CD14-positive monocyte (primary cell): ENCODE results near the gene FAM221A. TPM values are rescaled to one million over a fixed set of nuclear protein-coding genes. Genes with fewer than 3 reads are reported as not detected.
A peak's percentile ranks its signal among the peaks of the same experiment; 100 is the strongest.

Experiments used
- DNase-seq, 3 donors: peaks; one replicate each; pipeline ENCODE4 v3.0.0-alpha.2; 2011 to 2022
- H2AFZ ChIP-seq: 2 replicates; pipeline ENCODE4 v1.6.0; 2012; ENCODE audit warnings: mild to moderate bottlenecking, low read depth, low read length, inconsistent platforms; ENCODE audit not compliant: insufficient read depth, poor library complexity, severe bottlenecking
- H3K27ac ChIP-seq, 2 donors: 1 replicate in 1 of 2; 2 replicates in 1 of 2; pipeline ENCODE4 v1.5.1; 2012 to 2013; ENCODE audit warnings: low read length in 2 of 2, control low read depth in 1 of 2, inconsistent platforms in 1 of 2, low read depth in 1 of 2, mild to moderate bottlenecking in 1 of 2
- H3K27me3 ChIP-seq, 2 donors: one replicate each; pipeline versions ENCODE4 v1.6.0 to v1.6.1; 2011 to 2013; ENCODE audit warnings: low read length in 2 of 2; ENCODE audit not compliant: control insufficient read depth in 2 of 2, insufficient read depth in 2 of 2
- H3K36me3 ChIP-seq, 2 donors: replicated peaks in 1 of 2; 1 replicate in 1 of 2; 2 replicates in 1 of 2; pipeline versions ENCODE4 v1.5.1 to v1.6.1; 2012 to 2013; ENCODE audit warnings: low read length in 2 of 2, control low read depth in 1 of 2, inconsistent platforms in 1 of 2, mild to moderate bottlenecking in 1 of 2; ENCODE audit not compliant: insufficient read depth in 2 of 2, control insufficient read depth in 1 of 2
- H3K4me1 ChIP-seq, 2 donors: 1 replicate in 1 of 2; 2 replicates in 1 of 2; pipeline versions ENCODE4 v1.5.1 to v1.6.1; 2012 to 2013; ENCODE audit warnings: low read length in 2 of 2, control low read depth in 1 of 2, inconsistent platforms in 1 of 2, mild to moderate bottlenecking in 1 of 2, moderate library complexity in 1 of 2; ENCODE audit not compliant: insufficient read depth in 2 of 2, control insufficient read depth in 1 of 2
- H3K4me2 ChIP-seq: replicated peaks from 2 replicates; pipeline ENCODE3; 2012; ENCODE audit warnings: low read length, moderate library complexity, mild to moderate bottlenecking; ENCODE audit not compliant: poor library complexity, severe bottlenecking; ENCODE audit errors: extremely low read depth
- H3K4me3 ChIP-seq, 3 experiments: fragments of 200-600 bp in 1 of 3; sonication (generic) in 1 of 3; replicated peaks in 1 of 3; 1 replicate in 2 of 3; 2 replicates in 1 of 3; pipeline ENCODE4 v1.5.1; 2011 to 2013; ENCODE audit warnings: low read length in 3 of 3, mild to moderate bottlenecking in 3 of 3, control low read depth in 2 of 3, low read depth in 2 of 3, inconsistent platforms in 1 of 3, moderate library complexity in 1 of 3
- H3K79me2 ChIP-seq: 2 replicates; pipeline ENCODE4 v1.6.0; 2012; ENCODE audit warnings: mild to moderate bottlenecking, control low read depth, inconsistent platforms, low read length, moderate library complexity; ENCODE audit not compliant: insufficient read depth
- H3K9ac ChIP-seq: 2 replicates; pipeline ENCODE4 v1.6.0; 2017; ENCODE audit warnings: low read length, mild to moderate bottlenecking; ENCODE audit not compliant: insufficient read depth, poor library complexity, severe bottlenecking
- H3K9me3 ChIP-seq, 2 donors: replicated peaks in 1 of 2; 1 replicate in 1 of 2; 2 replicates in 1 of 2; pipeline versions ENCODE4 v1.5.1 to v1.6.1; 2012 to 2013; ENCODE audit warnings: low read length in 2 of 2, control low read depth in 1 of 2; ENCODE audit not compliant: control insufficient read depth in 1 of 2, insufficient read depth in 1 of 2
- H4K20me1 ChIP-seq: 2 replicates; pipeline ENCODE4 v1.6.0; 2012; ENCODE audit warnings: mild to moderate bottlenecking, low read length, control low read depth, moderate library complexity; ENCODE audit not compliant: insufficient read depth
- H3K27ac Mint-ChIP-seq, 7 donors: one replicate each; pipeline ENCODE4 v1.8.0; 2020; ENCODE audit warnings: mild to moderate bottlenecking in 7 of 7, mixed read lengths in 7 of 7, moderate library complexity in 6 of 7, inconsistent platforms in 2 of 7
- H3K27me3 Mint-ChIP-seq, 3 donors: one replicate each; pipeline ENCODE4 v1.8.0; 2021 to 2022; ENCODE audit warnings: low read depth in 3 of 3, mild to moderate bottlenecking in 3 of 3, mixed read lengths in 3 of 3, moderate library complexity in 3 of 3, inconsistent platforms in 1 of 3
- H3K36me3 Mint-ChIP-seq, 2 donors: one replicate each; pipeline ENCODE4 v1.8.0; 2020; ENCODE audit warnings: mixed read lengths in 2 of 2, inconsistent platforms in 1 of 2, mild to moderate bottlenecking in 1 of 2
- H3K4me1 Mint-ChIP-seq: one replicate; pipeline ENCODE4 v1.8.0; 2020; ENCODE audit warnings: mild to moderate bottlenecking, mixed read lengths
- H3K4me3 Mint-ChIP-seq, 2 donors: one replicate each; pipeline ENCODE4 v1.8.0; 2020; ENCODE audit warnings: mild to moderate bottlenecking in 2 of 2, mixed read lengths in 2 of 2, moderate library complexity in 1 of 2
- H3K9me3 Mint-ChIP-seq, 7 donors: one replicate each; pipeline ENCODE4 v1.8.0; 2020 to 2022; ENCODE audit warnings: mixed read lengths in 7 of 7, mild to moderate bottlenecking in 6 of 7, moderate library complexity in 6 of 7, inconsistent platforms in 2 of 7
- WGBS: methylation state at CpG from one replicate; pipeline ENCODE4 v1.1.5; 2013; ENCODE audit warnings: missing lambda C conversion rate; ENCODE audit not compliant: insufficient coverage; 5-methylcytosine and 5-hydroxymethylcytosine counted together
- intact Hi-C, 2 donors: fragments of 100-400 bp; cut with micrococcal nuclease; formaldehyde crosslinking; loops; one replicate each; pipeline versions ENCODE4 v1.15.0 to v1.15.1; 2023
- polyA plus RNA-seq, 3 donors: library from polyadenylated mRNA; depleted of rRNA in 1 of 3; unstranded in 2 of 3; stranded (reverse) in 1 of 3; fragments of 300-500 nt in 2 of 3; fragments of >200 nt in 1 of 3; fragmentation: Illumina TruSeq in 2 of 3; gene quantifications; 1 replicate in 2 of 3; 2 replicates in 1 of 3; pipeline ENCODE4 v1.2.3, GENCODE V29; 2012 to 2021
- TF ChIP-seq, protein P1 (sequence below): fragments of 200-600 bp; IDR thresholded peaks from one replicate; pipeline ENCODE4 v1.8.0; 2022; ENCODE audit warnings: antibody characterized with exemption, mild to moderate bottlenecking

FAM221A gene
- polyA plus RNA-seq, 3 donors, result 1.4 to 7.8 (median 2.1) TPM

DNA sequence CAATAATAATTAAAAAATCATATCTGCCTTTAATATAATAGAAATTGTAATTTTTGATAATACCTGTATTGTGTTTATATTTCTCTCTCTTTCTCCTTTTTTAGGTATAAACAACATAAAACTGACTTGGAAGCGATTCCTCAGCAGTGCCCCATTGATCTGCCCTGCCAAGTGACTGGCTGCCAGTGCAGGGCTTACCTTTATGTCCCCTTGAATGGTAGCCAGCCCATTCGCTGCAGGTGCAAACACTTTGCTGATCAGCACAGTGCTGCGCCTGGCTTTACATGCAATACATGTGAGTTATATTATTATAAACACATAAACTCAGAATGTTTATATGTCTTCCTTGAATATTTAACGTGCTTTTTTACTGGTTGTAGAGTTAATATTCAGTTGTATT lies 9.2 kb downstream of the FAM221A start:
- Histone ChIP-seq H3K27ac (no peak overlapping the region), H4K20me1 (no peaks in the 10 kb centered on the region), H3K9ac (no peak overlapping the region), H3K9me3 (no peaks in the 10 kb centered on the region), H3K4me1 (no peaks in the 10 kb centered on the region), H3K4me2 (no peak overlapping the region), H3K27me3 (no peaks in the 10 kb centered on the region), H3K4me3 (no peak overlapping the region), H3K36me3 (peaks cover 6 to 21% of the 10 kb centered on the region in 2 donors), H3K79me2 (no peaks in the 10 kb centered on the region), H2AFZ (no peak overlapping the region)
- no peak for DNase-seq
- H3K4me1 Mint-ChIP-seq, result peaks cover 2% of the 10 kb centered on the region
- H3K36me3 Mint-ChIP-seq, result peaks cover 27 to 40% of the 10 kb centered on the region in 2 donors
- H3K27ac Mint-ChIP-seq, result no peak overlapping the region
- no peak overlapping the region for H3K4me3 Mint-ChIP-seq
- TF ChIP-seq, protein P1, sequence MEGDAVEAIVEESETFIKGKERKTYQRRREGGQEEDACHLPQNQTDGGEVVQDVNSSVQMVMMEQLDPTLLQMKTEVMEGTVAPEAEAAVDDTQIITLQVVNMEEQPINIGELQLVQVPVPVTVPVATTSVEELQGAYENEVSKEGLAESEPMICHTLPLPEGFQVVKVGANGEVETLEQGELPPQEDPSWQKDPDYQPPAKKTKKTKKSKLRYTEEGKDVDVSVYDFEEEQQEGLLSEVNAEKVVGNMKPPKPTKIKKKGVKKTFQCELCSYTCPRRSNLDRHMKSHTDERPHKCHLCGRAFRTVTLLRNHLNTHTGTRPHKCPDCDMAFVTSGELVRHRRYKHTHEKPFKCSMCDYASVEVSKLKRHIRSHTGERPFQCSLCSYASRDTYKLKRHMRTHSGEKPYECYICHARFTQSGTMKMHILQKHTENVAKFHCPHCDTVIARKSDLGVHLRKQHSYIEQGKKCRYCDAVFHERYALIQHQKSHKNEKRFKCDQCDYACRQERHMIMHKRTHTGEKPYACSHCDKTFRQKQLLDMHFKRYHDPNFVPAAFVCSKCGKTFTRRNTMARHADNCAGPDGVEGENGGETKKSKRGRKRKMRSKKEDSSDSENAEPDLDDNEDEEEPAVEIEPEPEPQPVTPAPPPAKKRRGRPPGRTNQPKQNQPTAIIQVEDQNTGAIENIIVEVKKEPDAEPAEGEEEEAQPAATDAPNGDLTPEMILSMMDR, result no peak
- peaks cover 0 to 2% (median 0%) of the 10 kb centered on the region in 3 donors for H3K27me3 Mint-ChIP-seq
- 100% methylated on average over 1 of the region's 4 CpGs for WGBS
- peaks cover 0 to 8% (median 0%) of the 10 kb centered on the region in 7 donors for H3K9me3 Mint-ChIP-seq
- intact Hi-C loops, result loop anchor here in 1 of 2 donors (10.0 kb wide), 1 partner anchor 84 kb away; no protein-coding TSS in a partner anchor

DNA sequence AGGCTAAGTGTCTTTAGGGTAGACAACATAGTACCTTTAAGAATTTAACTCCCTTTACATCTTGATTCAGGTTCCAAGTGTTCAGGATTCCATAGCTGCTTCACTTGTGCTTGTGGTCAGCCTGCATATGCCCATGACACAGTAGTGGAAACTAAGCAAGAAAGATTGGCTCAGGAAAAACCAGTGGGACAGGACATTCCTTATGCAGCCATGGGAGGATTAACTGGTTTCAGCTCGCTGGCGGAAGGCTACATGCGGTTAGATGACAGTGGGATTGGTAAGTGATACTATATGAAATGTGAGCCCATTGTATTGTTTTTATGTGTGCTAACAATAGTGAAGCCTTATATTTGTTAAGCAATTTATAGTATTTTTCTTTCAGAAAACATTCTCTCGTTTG lies 11.3 kb downstream of the FAM221A start:
- Mint-ChIP-seq H3K27ac (peak overlapping the region in 1 of 7 donors; percentile 49), H3K4me1 (no peaks in the 10 kb centered on the region), H3K36me3 (peaks cover 30 to 49% of the 10 kb centered on the region in 2 donors), H3K9me3 (peaks cover 0 to 8% (median 2%) of the 10 kb centered on the region in 7 donors), H3K4me3 (no peak overlapping the region), H3K27me3 (peaks cover 0 to 2% (median 0%) of the 10 kb centered on the region in 3 donors)
- Histone ChIP-seq H4K20me1 (no peaks in the 10 kb centered on the region), H2AFZ (no peak overlapping the region), H3K27me3 (no peaks in the 10 kb centered on the region), H3K9ac (no peak overlapping the region), H3K79me2 (no peaks in the 10 kb centered on the region), H3K9me3 (no peaks in the 10 kb centered on the region), H3K4me3 (no peak overlapping the region), H3K36me3 (peaks cover 6 to 21% of the 10 kb centered on the region in 2 donors), H3K4me1 (no peaks in the 10 kb centered on the region), H3K27ac (no peak overlapping the region), H3K4me2 (no peak overlapping the region)
- TF ChIP-seq, protein P1, result no peak
- no CpG with 5 or more reads among the region's 4 CpGs for WGBS
- intact Hi-C loops, result loop anchor here in 1 of 2 donors (10.0 kb wide), 1 partner anchor 973 kb away; no protein-coding TSS in a partner anchor
- no peak for DNase-seq
